Peyer's patch (tissue), 4 donors: ENCODE measurements around the gene PHLDB3. TPM values are rescaled to one million over a fixed set of nuclear protein-coding genes. Genes with fewer than 3 reads are reported as not detected.

Experiments used
- DNase-seq, 3 donors: peaks; one replicate each; pipeline ENCODE4 v3.0.0-alpha.2; 2017 to 2019
- H3K27ac ChIP-seq, 4 donors: fragments of 200-600 bp; sonication (generic); one replicate each; pipeline ENCODE4 v1.5.1; 2016 to 2019
- H3K27me3 ChIP-seq, 2 donors: fragments of 200-600 bp; sonication (generic); one replicate each; pipeline ENCODE4 v1.5.1; 2019
- H3K36me3 ChIP-seq, 3 donors: fragments of 200-600 bp; sonication (generic); one replicate each; pipeline ENCODE4 v1.5.1; 2016 to 2019
- H3K4me1 ChIP-seq, 4 donors: fragments of 200-600 bp; sonication (generic); one replicate each; pipeline ENCODE4 v1.5.1; 2016 to 2019
- H3K4me3 ChIP-seq, 4 donors: fragments of 200-600 bp; sonication (generic); 1 replicate in 3 of 4; 2 replicates in 1 of 4; pipeline ENCODE4 v1.5.1; 2016 to 2019; ENCODE audit warnings: mild to moderate bottlenecking in 1 of 4
- H3K9me3 ChIP-seq, 4 donors: fragments of 200-600 bp; sonication (generic); one replicate each; pipeline ENCODE4 v1.5.1; 2016 to 2019; ENCODE audit warnings: mild to moderate bottlenecking in 1 of 4
- CTCF ChIP-seq, 6 experiments: fragments of 450-650 bp in 4 of 6; fragments of 200-600 bp in 2 of 6; sonication (generic) in 1 of 6; IDR thresholded peaks; one replicate each; pipeline ENCODE4 v1.5.1; 2017 to 2019; ENCODE audit warnings: antibody characterized with exemption in 6 of 6, mild to moderate bottlenecking in 3 of 6, moderate library complexity in 1 of 6
- POLR2A ChIP-seq, 2 donors: fragments of 450-650 bp; IDR thresholded peaks; one replicate each; pipeline ENCODE4 v1.5.1; 2017; ENCODE audit warnings: antibody characterized with exemption in 2 of 2, mild to moderate bottlenecking in 2 of 2, moderate library complexity in 2 of 2
- total RNA-seq, 4 donors: library from RNA; depleted of rRNA; stranded (reverse); fragments of >200 nt; gene quantifications; one replicate each; pipeline ENCODE4 v1.1.0, GENCODE V29; 2016

The PHLDB3 gene
- total RNA-seq, 4 donors from 2014 or later, result 13.0 to 23.4 (median 18.0) TPM

- no peak for TF ChIP-seq POLR2A (IDR thresholded peaks at IDR 0.05)
- TF ChIP-seq CTCF (IDR thresholded peaks at IDR 0.05), result no peak
- Histone ChIP-seq H3K27me3 (no peaks in the 10 kb centered on the region), H3K9me3 (no peaks in the 10 kb centered on the region), H3K4me3 (peak overlapping the region; percentile 59 to 80 (median 64)), H3K4me1 (peaks cover 0 to 19% (median 0%) of the 10 kb centered on the region in 4 donors), H3K36me3 (no peaks in the 10 kb centered on the region), H3K27ac (peak overlapping the region; percentile 67 to 86 (median 83))
- DNase-seq, result peak; percentile 99 to 100 (median 99)
Observed at GRCh38 chr19:43463381-43464133, 41.0 kb downstream of the PHLDB3 start.

- H3K4me1 ChIP-seq, result peaks cover 0 to 19% (median 0%) of the 10 kb centered on the region in 4 donors
- H3K36me3 ChIP-seq, result no peaks in the 10 kb centered on the region
- H3K9me3 ChIP-seq, result no peaks in the 10 kb centered on the region
- peak overlapping the region; percentile 67 to 86 (median 83) for H3K27ac ChIP-seq
- TF ChIP-seq CTCF (IDR thresholded peaks at IDR 0.05), result no peak
- TF ChIP-seq POLR2A (IDR thresholded peaks at IDR 0.05), result no peak
- H3K4me3 ChIP-seq, result peak overlapping the region; percentile 59 to 80 (median 64)
- H3K27me3 ChIP-seq, result no peaks in the 10 kb centered on the region
- DNase-seq, result no peak
Observed at GRCh38 chr19:43462785-43463380, 41.7 kb downstream of the PHLDB3 start.

- peak overlapping the region in 2 of 4 donors; percentile 59 to 80 for H3K4me3 ChIP-seq
- no peaks in the 10 kb centered on the region for H3K27me3 ChIP-seq
- no peaks in the 10 kb centered on the region for H3K36me3 ChIP-seq
- TF ChIP-seq CTCF (IDR thresholded peaks at IDR 0.05), result no peak
- no peak for TF ChIP-seq POLR2A (IDR thresholded peaks at IDR 0.05)
- H3K4me1 ChIP-seq, result peaks cover 0 to 19% (median 0%) of the 10 kb centered on the region in 4 donors
- DNase-seq, result no peak
- no peaks in the 10 kb centered on the region for H3K9me3 ChIP-seq
- peak overlapping the region in 1 of 4 donors; percentile 80 for H3K27ac ChIP-seq
Observed at GRCh38 chr19:43462383-43462782, 42.2 kb downstream of the PHLDB3 start.

- Histone ChIP-seq H3K36me3 (no peaks in the 10 kb centered on the region), H3K9me3 (no peaks in the 10 kb centered on the region), H3K27ac (no peak overlapping the region), H3K27me3 (no peaks in the 10 kb centered on the region), H3K4me1 (peaks cover 0 to 19% (median 0%) of the 10 kb centered on the region in 4 donors), H3K4me3 (no peak overlapping the region)
- TF ChIP-seq CTCF (IDR thresholded peaks at IDR 0.05) (no peak), POLR2A (IDR thresholded peaks at IDR 0.05) (no peak)
- DNase-seq, result no peak
Observed at GRCh38 chr19:43461303-43461702, 43.2 kb downstream of the PHLDB3 start.

- no peak overlapping the region for H3K27ac ChIP-seq
- no peak for DNase-seq
- TF ChIP-seq CTCF (IDR thresholded peaks at IDR 0.05) (no peak), POLR2A (IDR thresholded peaks at IDR 0.05) (no peak)
- H3K9me3 ChIP-seq, result no peaks in the 10 kb centered on the region
- no peaks in the 10 kb centered on the region for H3K27me3 ChIP-seq
- peaks cover 0 to 22% (median 0%) of the 10 kb centered on the region in 4 donors for H3K4me1 ChIP-seq
- H3K4me3 ChIP-seq, result no peak overlapping the region
- H3K36me3 ChIP-seq, result no peaks in the 10 kb centered on the region
Observed at GRCh38 chr19:43460362-43461016, 44.1 kb downstream of the PHLDB3 start.
